ENCODE measurements around the gene SOX13.

The SOX13 gene

DNA sequence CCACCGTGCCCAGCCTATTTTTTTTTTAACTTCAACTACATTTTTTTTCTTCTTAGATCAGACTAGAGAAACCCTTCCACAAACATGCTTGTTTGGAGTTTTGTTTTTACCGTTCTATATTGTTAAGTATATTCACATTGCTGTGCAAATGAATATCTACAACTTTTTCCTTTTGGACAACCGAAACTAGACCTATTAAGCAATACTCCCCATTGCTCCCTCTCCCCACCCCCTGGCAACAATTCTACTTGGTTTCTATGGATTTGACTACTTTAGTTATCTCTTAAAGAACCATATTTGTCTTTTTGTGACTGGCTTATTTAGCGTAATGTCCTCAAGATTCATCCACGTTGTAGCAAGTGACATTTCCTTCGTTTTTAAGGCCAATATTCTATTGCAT lies 59.8 kb downstream of the SOX13 start:
- TF ChIP-seq, protein P1, sequence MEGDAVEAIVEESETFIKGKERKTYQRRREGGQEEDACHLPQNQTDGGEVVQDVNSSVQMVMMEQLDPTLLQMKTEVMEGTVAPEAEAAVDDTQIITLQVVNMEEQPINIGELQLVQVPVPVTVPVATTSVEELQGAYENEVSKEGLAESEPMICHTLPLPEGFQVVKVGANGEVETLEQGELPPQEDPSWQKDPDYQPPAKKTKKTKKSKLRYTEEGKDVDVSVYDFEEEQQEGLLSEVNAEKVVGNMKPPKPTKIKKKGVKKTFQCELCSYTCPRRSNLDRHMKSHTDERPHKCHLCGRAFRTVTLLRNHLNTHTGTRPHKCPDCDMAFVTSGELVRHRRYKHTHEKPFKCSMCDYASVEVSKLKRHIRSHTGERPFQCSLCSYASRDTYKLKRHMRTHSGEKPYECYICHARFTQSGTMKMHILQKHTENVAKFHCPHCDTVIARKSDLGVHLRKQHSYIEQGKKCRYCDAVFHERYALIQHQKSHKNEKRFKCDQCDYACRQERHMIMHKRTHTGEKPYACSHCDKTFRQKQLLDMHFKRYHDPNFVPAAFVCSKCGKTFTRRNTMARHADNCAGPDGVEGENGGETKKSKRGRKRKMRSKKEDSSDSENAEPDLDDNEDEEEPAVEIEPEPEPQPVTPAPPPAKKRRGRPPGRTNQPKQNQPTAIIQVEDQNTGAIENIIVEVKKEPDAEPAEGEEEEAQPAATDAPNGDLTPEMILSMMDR (conservative IDR thresholded peaks at IDR 0.05) = no peak
- no peak for TF ChIP-seq ZFX (IDR thresholded peaks at IDR 0.05)
- H3K27ac ChIP-seq = no peak overlapping the region

DNA sequence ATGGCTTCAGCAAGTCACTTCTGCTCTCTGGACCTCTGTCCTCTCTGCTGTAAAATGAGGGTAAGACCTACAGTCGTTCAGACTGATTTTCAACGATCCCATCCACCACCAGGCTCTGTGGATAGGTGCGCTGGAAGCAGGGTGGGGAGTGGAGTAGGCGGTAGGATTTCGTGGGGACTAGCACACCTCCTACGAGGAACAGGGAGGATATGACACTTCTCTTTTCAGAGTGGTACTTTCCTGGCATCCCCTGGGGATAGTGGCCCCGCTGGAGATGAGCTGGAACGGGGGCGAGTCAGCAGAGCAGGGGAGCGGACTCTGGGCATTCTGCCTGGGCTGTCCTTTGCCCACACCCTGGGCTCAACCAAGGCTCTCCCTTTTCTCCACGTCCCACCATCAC lies 61.2 kb downstream of the SOX13 start:
- no peak overlapping the region for H3K27ac ChIP-seq
- TF ChIP-seq, protein P1 (conservative IDR thresholded peaks at IDR 0.05) = no peak
- TF ChIP-seq ZFX (IDR thresholded peaks at IDR 0.05) = no peak

DNA sequence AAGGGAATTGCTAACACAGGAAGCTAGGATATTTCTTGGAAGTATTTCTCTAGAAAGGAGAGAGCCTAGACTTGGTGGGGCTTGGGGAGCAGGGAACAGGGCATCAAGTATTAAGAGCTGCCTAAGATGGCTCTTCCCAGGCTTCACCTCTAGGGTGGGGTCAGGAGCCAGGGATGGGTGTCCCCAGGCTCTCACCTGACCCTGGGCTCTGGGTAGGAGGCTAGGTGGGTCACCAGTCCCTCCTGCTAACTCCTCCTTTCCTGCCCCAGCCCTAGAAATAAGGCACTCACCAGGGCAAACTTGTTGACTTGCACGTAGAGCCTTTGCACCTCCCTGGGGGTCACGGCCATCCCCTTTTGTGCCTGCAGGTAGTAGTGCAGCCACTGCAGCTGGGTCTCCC lies 63.9 kb downstream of the SOX13 start:
- H3K27ac ChIP-seq = no peak overlapping the region

DNA sequence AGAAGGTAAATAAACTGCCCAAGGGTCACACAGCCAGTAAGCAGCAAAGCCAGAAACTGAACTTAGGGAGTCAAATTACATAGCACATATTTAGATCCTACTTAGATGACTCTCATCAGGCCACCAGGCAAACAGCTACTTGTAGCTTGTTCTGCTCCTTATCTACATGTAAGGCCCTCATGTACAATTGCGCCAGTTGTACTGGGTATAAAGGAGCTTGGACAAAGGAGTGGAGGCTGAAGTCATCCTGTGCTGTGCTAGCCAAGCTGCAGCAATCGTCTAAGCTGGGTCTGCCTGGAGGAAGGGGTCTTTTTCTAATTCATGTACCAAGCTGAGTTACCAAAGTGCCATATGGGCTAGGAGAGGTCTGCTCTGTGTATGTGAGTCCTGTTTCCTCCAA lies 66.2 kb downstream of the SOX13 start:
- no peak overlapping the region for H3K27ac ChIP-seq
- TF ChIP-seq ZFX (IDR thresholded peaks at IDR 0.05) = no peak

More for the DNA sequence above, 63.9 kb downstream of the SOX13 start:
- no peak for TF ChIP-seq ZFX (IDR thresholded peaks at IDR 0.05)
- TF ChIP-seq, protein P1 (conservative IDR thresholded peaks at IDR 0.05) = no peak

DNA sequence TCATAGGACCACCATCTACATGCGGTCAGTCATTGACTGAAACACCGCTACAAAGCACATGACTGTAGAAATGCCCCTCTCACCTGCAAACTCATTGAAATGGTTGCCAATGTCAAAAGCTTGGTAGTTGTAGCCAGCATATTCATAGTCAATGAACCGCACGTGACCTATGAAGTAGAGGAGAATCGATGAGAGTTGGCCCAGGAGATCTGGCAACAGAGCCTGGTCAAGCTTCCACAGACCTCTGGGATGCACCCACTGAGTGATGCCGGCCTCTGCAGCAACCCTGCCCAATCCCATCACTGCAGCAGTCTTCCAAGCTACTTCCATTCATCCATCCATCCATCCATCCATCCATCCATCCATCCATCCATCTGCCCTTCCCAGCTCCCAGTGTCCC lies 67.0 kb downstream of the SOX13 start:
- TF ChIP-seq, protein P1 (conservative IDR thresholded peaks at IDR 0.05) = no peak
- no peak for TF ChIP-seq ZFX (IDR thresholded peaks at IDR 0.05)
- H3K27ac ChIP-seq = no peak overlapping the region

DNA sequence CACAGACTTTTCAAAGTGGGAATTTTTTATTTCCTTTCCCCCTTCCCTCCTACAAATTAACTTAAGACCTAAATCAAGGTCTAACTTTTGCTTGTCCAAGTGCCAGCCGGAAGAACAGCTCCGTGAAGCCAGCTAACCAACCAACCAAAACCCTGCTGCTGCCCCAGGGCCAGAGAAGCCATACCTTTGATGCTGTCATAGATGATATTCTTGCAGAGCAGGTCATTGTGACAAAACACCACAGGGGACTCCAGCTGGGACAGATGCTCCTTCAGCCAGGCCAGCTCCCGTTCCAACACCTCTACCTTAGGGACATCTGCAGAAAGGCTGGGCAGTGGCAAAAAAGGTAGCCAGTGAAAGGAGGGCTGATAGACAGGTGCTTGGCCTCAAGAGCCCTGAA lies 68.2 kb downstream of the SOX13 start:
- no peak for TF ChIP-seq ZFX (IDR thresholded peaks at IDR 0.05)
- TF ChIP-seq, protein P1 (conservative IDR thresholded peaks at IDR 0.05) = no peak
- H3K27ac ChIP-seq = no peak overlapping the region

DNA sequence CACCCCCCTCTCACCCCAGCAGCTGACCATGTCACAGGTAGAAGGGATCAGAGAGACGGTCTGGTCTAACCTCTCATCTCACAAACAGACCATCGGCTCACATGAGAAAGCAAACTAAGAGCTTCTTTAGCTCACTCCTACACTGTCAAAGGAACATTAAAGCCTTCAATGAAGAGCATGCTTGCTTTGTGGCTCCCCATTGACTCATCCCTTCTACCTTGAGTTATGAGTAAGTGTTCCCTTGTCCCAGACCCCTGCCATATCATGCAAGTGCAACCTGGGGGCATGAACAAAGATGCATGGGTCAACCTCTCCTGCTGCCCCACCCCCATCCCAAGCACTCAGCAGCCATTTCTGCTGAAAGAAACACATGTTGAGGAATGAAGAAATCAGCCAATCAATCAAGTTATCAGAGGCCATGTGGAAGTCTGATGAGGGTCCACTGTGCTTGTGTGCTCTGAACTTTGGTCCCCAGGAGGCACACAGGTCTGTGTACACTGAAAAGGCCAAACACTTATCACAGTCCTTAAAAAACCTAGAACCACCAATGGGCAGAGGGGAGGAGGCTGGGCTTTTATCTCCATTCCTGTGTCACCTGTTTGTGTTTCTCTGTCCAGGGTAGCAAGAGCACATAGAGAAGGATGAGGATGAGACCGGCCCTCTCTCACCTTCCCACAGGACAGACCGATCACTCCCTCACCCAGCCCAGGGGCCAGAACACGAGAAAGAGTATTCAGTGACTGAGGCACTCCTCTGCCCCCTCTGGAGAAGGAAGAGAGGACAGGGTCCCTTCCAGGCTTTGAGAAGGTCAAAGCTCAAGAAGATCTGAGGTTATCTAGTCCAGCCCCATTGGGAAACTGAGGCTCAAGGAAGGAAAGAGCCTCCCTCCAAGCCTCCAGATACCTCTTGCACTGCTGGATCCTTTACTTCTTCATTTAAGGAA lies 69.4 kb downstream of the SOX13 start:
- no peak overlapping the region for H3K27ac ChIP-seq
- TF ChIP-seq, protein P1 (conservative IDR thresholded peaks at IDR 0.05) = no peak
- TF ChIP-seq ZFX (IDR thresholded peaks at IDR 0.05) = no peak
